HuH-7 (cell line): ENCODE data around the gene SLC6A19.

Experiments
- DNase-seq: peaks from one replicate; pipeline ENCODE4 v3.0.0; 2011; ENCODE audit warnings: low spot score

Gene SLC6A19

GRCh38 chr5:1166370-1166769 is 35.0 kb upstream of the SLC6A19 start:
- no peak for DNase-seq

- DNase-seq: no peak
Observed at GRCh38 chr5:1167361-1167727, 34.1 kb upstream of the SLC6A19 start.

- peak; percentile 87 for DNase-seq
Observed at GRCh38 chr5:1167728-1168709, 33.4 kb upstream of the SLC6A19 start.

- DNase-seq: no peak
Observed at GRCh38 chr5:1168796-1169195, 32.6 kb upstream of the SLC6A19 start.

- DNase-seq: no peak
Observed at GRCh38 chr5:1169211-1170115, 31.9 kb upstream of the SLC6A19 start.

- DNase-seq: no peak
Observed at GRCh38 chr5:1171340-1171941, 30.0 kb upstream of the SLC6A19 start.

GRCh38 chr5:1172007-1172581 is 29.3 kb upstream of the SLC6A19 start:
- DNase-seq: no peak

- DNase-seq: no peak
Observed at GRCh38 chr5:1172670-1173404, 28.6 kb upstream of the SLC6A19 start.

GRCh38 chr5:1173485-1174070 is 27.8 kb upstream of the SLC6A19 start:
- no peak for DNase-seq

- DNase-seq: peak; percentile 72
Observed at GRCh38 chr5:1174122-1174936, 27.1 kb upstream of the SLC6A19 start.

- DNase-seq: no peak
Observed at GRCh38 chr5:1175015-1175414, 26.4 kb upstream of the SLC6A19 start.

- DNase-seq: no peak
Observed at GRCh38 chr5:1175801-1176472, 25.5 kb upstream of the SLC6A19 start.

GRCh38 chr5:1176473-1177391 is 24.7 kb upstream of the SLC6A19 start:
- DNase-seq: no peak

GRCh38 chr5:1177826-1178528 is 23.4 kb upstream of the SLC6A19 start:
- DNase-seq: no peak

- DNase-seq: no peak
Observed at GRCh38 chr5:1178529-1179382, 22.6 kb upstream of the SLC6A19 start.

GRCh38 chr5:1179383-1179715 is 22.0 kb upstream of the SLC6A19 start:
- no peak for DNase-seq

- DNase-seq: no peak
Observed at GRCh38 chr5:1180096-1180495, 21.3 kb upstream of the SLC6A19 start.
